Dermis blood vessel endothelial cell (primary cell): ENCODE measurements around the gene CALM1. TPM values are rescaled to one million over a fixed set of nuclear protein-coding genes. Genes with fewer than 3 reads are reported as not detected.
"Not testable (repeated sequence)": the region's sequence is repeated elsewhere in the genome, so short reads cannot be mapped to it uniquely, and the experiment has no call there.

ENCODE experiments used
- DNase-seq: peaks from one replicate; pipeline ENCODE4 v3.0.0; 2010
- total RNA-seq: library from RNA; depleted of rRNA; stranded (reverse); fragments of >200 nt; gene quantifications from 2 replicates; pipeline ENCODE4 v1.2.3, GENCODE V29; 2014

Gene CALM1
- total RNA-seq, 1 donor from 2014 or later, result 551 TPM

GRCh38 chr14:90383731-90384542 is 12.9 kb upstream of the CALM1 start:
- DNase-seq, result peak; percentile 67

GRCh38 chr14:90384543-90384911 is 12.3 kb upstream of the CALM1 start:
- DNase-seq, result peak; percentile 45

GRCh38 chr14:90386321-90386720 is 10.5 kb upstream of the CALM1 start:
- no peak for DNase-seq

GRCh38 chr14:90387206-90387760 is 9.5 kb upstream of the CALM1 start:
- DNase-seq, result no peak

- peak; percentile 46 for DNase-seq
Measured at GRCh38 chr14:90388437-90388836, 8.4 kb upstream of the CALM1 start.

- no peak for DNase-seq
Measured at GRCh38 chr14:90388982-90389381, 7.8 kb upstream of the CALM1 start.

GRCh38 chr14:90393966-90394365 is 2.9 kb upstream of the CALM1 start:
- DNase-seq, result no peak

GRCh38 chr14:90394782-90395181 is 2.0 kb upstream of the CALM1 start:
- DNase-seq, result not testable (repeated sequence)

- DNase-seq, result peak; percentile 64
Measured at GRCh38 chr14:90397425-90398314, 841 bp downstream of the CALM1 start.

- DNase-seq, result peak; percentile 60
Measured at GRCh38 chr14:90398315-90398839, 1.5 kb downstream of the CALM1 start.

- no peak for DNase-seq
Measured at GRCh38 chr14:90398841-90399540, 2.2 kb downstream of the CALM1 start.

- DNase-seq, result peak; percentile 97
Measured at GRCh38 chr14:90399541-90400444, 3.0 kb downstream of the CALM1 start.

- DNase-seq, result no peak
Measured at GRCh38 chr14:90400904-90401561, 4.2 kb downstream of the CALM1 start.

GRCh38 chr14:90402016-90402415 is 5.2 kb downstream of the CALM1 start:
- DNase-seq, result no peak

GRCh38 chr14:90403065-90403464 is 6.2 kb downstream of the CALM1 start:
- DNase-seq, result no peak

- no peak for DNase-seq
Measured at GRCh38 chr14:90405101-90405500, 8.3 kb downstream of the CALM1 start.

- no peak for DNase-seq
Measured at GRCh38 chr14:90405755-90406154, 8.9 kb downstream of the CALM1 start.

- DNase-seq, result no peak
Measured at GRCh38 chr14:90406384-90406798, 9.6 kb downstream of the CALM1 start.

GRCh38 chr14:90407230-90407629 is 10.4 kb downstream of the CALM1 start:
- no peak for DNase-seq

- peak; percentile 59 for DNase-seq
Measured at GRCh38 chr14:90408713-90409112, 11.9 kb downstream of the CALM1 start.
